K562 (cell line): Measurements from ENCODE around the gene LMBR1. TPM values are rescaled to one million over a fixed set of nuclear protein-coding genes. Genes with fewer than 3 reads are reported as not detected.
A peak's percentile ranks its signal among the peaks of the same experiment; 100 is the strongest.

Experiments used
- ATAC-seq: fragments of 200-7000 bp; cut with Tn5 transposase; 3 replicates; pipeline ENCODE4 v1.9.1; 2020; ENCODE audit warnings: moderate library complexity
- BruUV-seq: library from RNA; stranded (reverse); fragments of 400-500 nt; replicated peaks from 2 replicates; lab custom pipeline; 2021; lab: Mats Ljungman, UMichigan
- CTCF ChIA-PET: fragments of 300-600 bp; formaldehyde crosslinking; extraction: SDS; loops from one replicate; lab custom pipeline; 2021; ENCODE audit warnings: low intra/inter-chr PET ratio; lab: Yijun Ruan, JAX
- POLR2A ChIA-PET: fragments of 300-600, 350-650 bp; sonication (Branson Sonifier 250); formaldehyde crosslinking; extraction: SDS; loops from one replicate; lab custom pipeline; 2021; ENCODE audit warnings: antibody characterized with exemption, inconsistent platforms; lab: Yijun Ruan, JAX
- DNase-seq, 4 experiments: peaks; one replicate each; pipeline versions ENCODE4 v3.0.0 to v3.0.0-alpha.2; 2011 to 2018; ENCODE audit warnings: low spot score in 3 of 4, mixed read lengths in 3 of 4; ENCODE audit errors: extremely low read depth in 1 of 4
- FAIRE-seq: peaks from 2 replicates; lab custom pipeline; 2011; peaks lifted over from hg19 to GRCh38; lab: Jason Lieb, UNC
- H2AFZ ChIP-seq: 2 replicates; pipeline ENCODE4 v1.6.0; 2011; ENCODE audit warnings: low read depth, low read length, control low read depth, inconsistent platforms
- H3K27ac ChIP-seq: fragments of 200-600 bp; 3 replicates; pipeline ENCODE4 v1.8.0; 2011; ENCODE audit warnings: low read depth, mild to moderate bottlenecking, control low read depth, inconsistent platforms, low read length, moderate library complexity, mixed read lengths; ENCODE audit errors: extremely low read depth
- H3K27me3 ChIP-seq, 2 experiments: fragments of 300-600 bp in 1 of 2; 2 replicates in 1 of 2; 3 replicates in 1 of 2; pipeline versions ENCODE4 v1.6.0 to v1.8.0; 2011; ENCODE audit warnings: inconsistent platforms in 2 of 2, low read length in 2 of 2, mild to moderate bottlenecking in 1 of 2, mixed read lengths in 1 of 2, moderate library complexity in 1 of 2; ENCODE audit not compliant: control insufficient read depth in 2 of 2, insufficient read depth in 2 of 2
- H3K36me3 ChIP-seq: fragments of 300-600 bp; 3 replicates; pipeline ENCODE4 v1.8.0; 2011; ENCODE audit warnings: mild to moderate bottlenecking, low read length, inconsistent platforms; ENCODE audit not compliant: control insufficient read depth, insufficient read depth
- H3K4me1 ChIP-seq, 2 experiments: fragments of 200-600 bp in 1 of 2; replicated peaks in 1 of 2; 2 replicates in 1 of 2; 3 replicates in 1 of 2; pipeline versions ENCODE4 v1.5.1 to v1.8.0; 2011; ENCODE audit warnings: inconsistent platforms in 2 of 2, low read length in 2 of 2, mild to moderate bottlenecking in 1 of 2, mixed read lengths in 1 of 2, moderate library complexity in 1 of 2; ENCODE audit not compliant: control insufficient read depth in 2 of 2, insufficient read depth in 2 of 2
- H3K4me2 ChIP-seq: 2 replicates; pipeline ENCODE4 v1.6.1; 2011; ENCODE audit warnings: low read length, control low read depth, inconsistent platforms, mixed read lengths; ENCODE audit not compliant: insufficient read depth
- H3K4me3 ChIP-seq: fragments of 200-600 bp; sonication (generic), shearing (Covaris generic); 2 replicates; pipeline ENCODE4 v1.5.1; 2016; ENCODE audit warnings: control low read depth, inconsistent platforms
- H3K79me2 ChIP-seq: fragments of 200-600 bp; 3 replicates; pipeline ENCODE4 v1.8.0; 2011; ENCODE audit warnings: low read length, inconsistent platforms; ENCODE audit not compliant: control insufficient read depth, insufficient read depth
- H3K9ac ChIP-seq, 2 experiments: 2 replicates each; pipeline versions ENCODE4 v1.6.0 to v1.6.1; 2011; ENCODE audit warnings: low read depth in 2 of 2, low read length in 2 of 2, control low read depth in 1 of 2, inconsistent platforms in 1 of 2, mild to moderate bottlenecking in 1 of 2, mixed read lengths in 1 of 2; ENCODE audit not compliant: insufficient read depth in 1 of 2
- H3K9me1 ChIP-seq: one replicate; pipeline ENCODE4 v1.6.0; 2011; ENCODE audit warnings: inconsistent platforms, mild to moderate bottlenecking, low read length, moderate library complexity; ENCODE audit not compliant: control insufficient read depth, insufficient read depth
- H3K9me3 ChIP-seq: replicated peaks from 2 replicates; pipeline ENCODE4 v1.5.1; 2011; ENCODE audit warnings: low read depth, low read length, inconsistent platforms; ENCODE audit not compliant: control insufficient read depth, insufficient read depth
- H4K20me1 ChIP-seq: replicated peaks from 2 replicates; pipeline ENCODE4 v1.6.1; 2011; ENCODE audit warnings: low read length, inconsistent platforms, mixed read lengths; ENCODE audit not compliant: control insufficient read depth, insufficient read depth
- ADNP ChIP-seq: fragments of 200-800 bp; sonication (Bioruptor generic); IDR thresholded peaks from 2 replicates; pipeline ENCODE4 v1.6.1; 2016; ENCODE audit warnings: missing genetic modification characterization, missing compliant biosample characterization
- FOXA3 ChIP-seq, 2 experiments: fragments of 450-650 bp in 1 of 2; sonication (generic) in 1 of 2; formaldehyde crosslinking; IDR thresholded peaks in 1 of 2; conservative IDR thresholded peaks in 1 of 2; 2 replicates each; pipeline versions ENCODE4 v1.4.0 to v1.8.0; 2020 to 2022; ENCODE audit warnings: mild to moderate bottlenecking in 2 of 2, missing genetic modification reagents in 1 of 2
- KLF10 ChIP-seq: fragments of 250-450 bp; sonication (Bioruptor Pico); IDR thresholded peaks from 2 replicates; pipeline ENCODE4 v1.6.1; 2021; ENCODE audit warnings: matching md5 sums
- MBD2 ChIP-seq: sonication (generic); IDR thresholded peaks from 2 replicates; pipeline ENCODE4 v1.6.1; 2016; ENCODE audit warnings: low read depth, borderline replicate concordance
- NEUROD1 ChIP-seq: fragments of 150-350 bp; IDR thresholded peaks from 2 replicates; pipeline ENCODE4 v1.6.1; 2014; ENCODE audit warnings: borderline replicate concordance, low read length, low read depth; ENCODE audit not compliant: partially characterized antibody
- POLR2AphosphoS2 ChIP-seq: IDR thresholded peaks from 2 replicates; pipeline ENCODE4 v1.6.1; 2012; ENCODE audit warnings: low read length, improper control_type of control experiment
- POLR2H ChIP-seq: IDR thresholded peaks from 2 replicates; pipeline ENCODE4 v1.6.1; 2016; ENCODE audit warnings: missing genetic modification characterization, low read depth, mild to moderate bottlenecking, control low read depth, missing compliant biosample characterization, moderate library complexity
- PRMT5 ChIP-seq: sonication (generic); formaldehyde crosslinking; IDR thresholded peaks from 2 replicates; pipeline ENCODE4 v1.5.0; 2020; ENCODE audit warnings: missing genetic modification reagents
- TRIM28 ChIP-seq: fragments of 450-650 bp; IDR thresholded peaks from 2 replicates; pipeline ENCODE4 v1.6.1; 2017
- ZNF780A ChIP-seq: fragments of 250-450 bp; sonication (Bioruptor Pico); IDR thresholded peaks from 2 replicates; pipeline ENCODE4 v1.5.0; 2021; ENCODE audit warnings: mild to moderate bottlenecking
- ZSCAN29 ChIP-seq: fragments of 450-650 bp; IDR thresholded peaks from 2 replicates; pipeline ENCODE4 v1.6.1; 2017
- WGBS: fragments of 100-300 bp; shearing (Covaris generic); methylation state at CpG from one replicate; pipeline ENCODE4 v1.1.6; 2016; ENCODE audit warnings: low coverage, mixed read lengths; ENCODE audit not compliant: insufficient coverage; ENCODE audit errors: missing lambda C conversion rate; 5-methylcytosine and 5-hydroxymethylcytosine counted together
- in situ Hi-C: fragments of 300-500 bp; cut with MboI; formaldehyde crosslinking; loops from 4 replicates; pipeline ENCODE4 v1.15.0; 2018; ENCODE audit warnings: inconsistent platforms, mixed read lengths
- intact Hi-C: fragments of 100-400 bp; cut with micrococcal nuclease; formaldehyde crosslinking; loops from 2 replicates; pipeline ENCODE4 v1.14.2; 2022
- polyA plus RNA-seq, 8 experiments: library from polyadenylated mRNA; depleted of rRNA in 4 of 8; stranded (reverse) in 5 of 8; unstranded in 3 of 8; fragments of >200 nt; fragmentation: Nextera tagmentation in 2 of 8; fragmentation: Illumina TruSeq in 1 of 8; extraction: Ambion mirVana in 2 of 8; extraction: Trizol in 1 of 8; gene quantifications; 2 replicates each; pipeline versions ENCODE4 v1.2.1 to v1.2.3, GENCODE V29; 2011 to 2014; ENCODE audit warnings: inconsistent platforms in 1 of 8, missing spikeins in 1 of 8
- total RNA-seq, 7 experiments: library from RNA; depleted of rRNA in 6 of 7; stranded (reverse); fragments of >200 nt in 6 of 7; fragmentation: Illumina TruSeq in 2 of 7; extraction: Trizol in 2 of 7; gene quantifications; 2 replicates each; pipeline versions ENCODE4 v1.2.1 to v1.2.3, GENCODE V29; 2011 to 2021; ENCODE audit warnings: low replicate concordance in 1 of 7
- TF ChIP-seq, protein P1 (sequence below): sonication (generic); formaldehyde crosslinking; IDR thresholded peaks from 2 replicates; pipeline ENCODE4 v1.8.1; 2023; ENCODE audit warnings: mild to moderate bottlenecking, missing genetic modification reagents
- TF ChIP-seq, protein P2 (sequence below), 2 experiments: fragments of 150-350 bp in 1 of 2; IDR thresholded peaks; 2 replicates each; pipeline ENCODE4 v1.6.1; 2012 to 2016; ENCODE audit warnings: low read depth in 2 of 2, low read length in 2 of 2, mild to moderate bottlenecking in 1 of 2, moderate library complexity in 1 of 2
- TF ChIP-seq, protein P3 (sequence below): sonication (generic); formaldehyde crosslinking; IDR thresholded peaks from 2 replicates; pipeline ENCODE4 v1.8.1; 2022; ENCODE audit warnings: missing genetic modification reagents

LMBR1 gene
- total and polyA plus RNA-seq, 9 of the 15 experiments (the other 6 are each of a cell fraction or from before 2014, with no cell fraction given): 7.7 to 90.0 (median 59.9) TPM

DNA sequence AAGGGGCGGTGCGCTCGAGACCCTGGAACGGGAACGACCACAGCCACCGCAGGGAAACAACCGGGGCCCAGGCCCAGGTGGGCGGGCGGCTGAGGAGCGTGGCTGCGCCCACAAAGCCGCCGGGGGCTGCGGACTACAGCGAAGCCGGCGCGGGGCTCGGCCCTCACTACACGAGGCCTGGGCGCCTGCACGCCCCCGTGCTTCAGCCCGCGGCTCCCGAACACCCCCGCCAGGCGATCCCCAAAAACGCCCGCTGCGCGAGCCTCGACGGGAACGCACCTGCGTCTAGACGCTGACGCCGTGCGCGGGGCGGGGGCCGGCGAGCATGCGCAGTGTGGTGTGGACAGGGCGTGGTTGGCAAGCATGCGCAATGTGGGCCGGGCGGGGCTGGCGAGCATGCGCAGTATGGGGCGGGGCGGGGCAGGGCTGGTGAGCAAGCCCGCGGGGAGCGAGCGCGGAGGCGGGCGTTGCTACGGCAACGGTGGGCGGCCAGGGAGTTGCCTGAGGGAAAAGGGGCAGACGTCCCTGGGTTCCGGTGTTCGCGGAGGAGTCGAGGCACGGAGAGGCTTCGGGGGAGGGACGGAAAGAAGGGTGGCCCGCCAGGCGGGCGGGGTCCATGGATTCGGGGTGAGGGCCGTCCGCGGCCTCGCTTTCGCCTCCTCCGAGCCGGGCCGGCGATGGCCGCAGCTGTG lies 252.6 kb downstream of the LMBR1 start, which contains the start of gene RNF32:
TSS of gene RNF32 (plus strand) at position 518 of the 692 bp plus-strand sequence. CDS start 3,104 bp downstream, outside the sequence.
- Histone ChIP-seq H3K9me3 (no peaks in the 10 kb centered on the region), H3K4me1 (peaks cover 5 to 20% of the 10 kb centered on the region in 2 experiments; a peak in 4 of 5 replicates), H4K20me1 (no peaks in the 10 kb centered on the region), H3K36me3 (peaks cover 3% of the 10 kb centered on the region; the same call in 1 of the 3 replicates), H3K79me2 (peaks cover 52% of the 10 kb centered on the region), H3K27me3 (no peaks in the 10 kb centered on the region), H3K9ac (peak within 1 kb of the TSS; percentile 91 to 94), H3K9me1 (no peaks in the 10 kb centered on the region), H3K4me2 (peak within 1 kb of the TSS; percentile 91), H2AFZ (peak within 1 kb of the TSS; percentile 86), H3K4me3 (peak within 1 kb of the TSS; percentile 71), H3K27ac (peak within 1 kb of the TSS; percentile 92)
- BruUV-seq: no TSS peak
- DNase-seq (peak; percentile 100), ATAC-seq (peak; percentile 80), FAIRE-seq (peak; percentile 72)
- in situ Hi-C loops (no loop called here), intact Hi-C loops (loop anchor here (5.0 to 10.0 kb wide), 3 partner anchors 96 to 836 kb away; partner anchors contain the start of gene LMBR1)
- ChIA-PET POLR2A (interaction anchor here (0.6 to 2.3 kb wide), 10 partner anchors 10 to 670 kb away, joined by 3 to 13 read pairs (median 5); no protein-coding TSS in a partner anchor), CTCF (no interaction called here)
- WGBS: 1% methylated on average over 74 of the region's 85 CpGs
- TF ChIP-seq, protein P1, sequence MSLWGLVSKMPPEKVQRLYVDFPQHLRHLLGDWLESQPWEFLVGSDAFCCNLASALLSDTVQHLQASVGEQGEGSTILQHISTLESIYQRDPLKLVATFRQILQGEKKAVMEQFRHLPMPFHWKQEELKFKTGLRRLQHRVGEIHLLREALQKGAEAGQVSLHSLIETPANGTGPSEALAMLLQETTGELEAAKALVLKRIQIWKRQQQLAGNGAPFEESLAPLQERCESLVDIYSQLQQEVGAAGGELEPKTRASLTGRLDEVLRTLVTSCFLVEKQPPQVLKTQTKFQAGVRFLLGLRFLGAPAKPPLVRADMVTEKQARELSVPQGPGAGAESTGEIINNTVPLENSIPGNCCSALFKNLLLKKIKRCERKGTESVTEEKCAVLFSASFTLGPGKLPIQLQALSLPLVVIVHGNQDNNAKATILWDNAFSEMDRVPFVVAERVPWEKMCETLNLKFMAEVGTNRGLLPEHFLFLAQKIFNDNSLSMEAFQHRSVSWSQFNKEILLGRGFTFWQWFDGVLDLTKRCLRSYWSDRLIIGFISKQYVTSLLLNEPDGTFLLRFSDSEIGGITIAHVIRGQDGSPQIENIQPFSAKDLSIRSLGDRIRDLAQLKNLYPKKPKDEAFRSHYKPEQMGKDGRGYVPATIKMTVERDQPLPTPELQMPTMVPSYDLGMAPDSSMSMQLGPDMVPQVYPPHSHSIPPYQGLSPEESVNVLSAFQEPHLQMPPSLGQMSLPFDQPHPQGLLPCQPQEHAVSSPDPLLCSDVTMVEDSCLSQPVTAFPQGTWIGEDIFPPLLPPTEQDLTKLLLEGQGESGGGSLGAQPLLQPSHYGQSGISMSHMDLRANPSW (CRISPR knock-in tag): no peak
- peak; percentile 84 for TF ChIP-seq NEUROD1
- no peak for TF ChIP-seq ADNP (tag)
- TF ChIP-seq PRMT5 (CRISPR knock-in tag): 0 out of 2 replicates have a peak, but pooled peaks have one; percentile 2
- no peak for TF ChIP-seq KLF10 (CRISPR knock-in tag)
- peak; percentile 77; the same call in 1 of the 2 replicates for TF ChIP-seq POLR2AphosphoS2
- peak; percentile 58; the same call in 1 of the 2 replicates for TF ChIP-seq TRIM28
- TF ChIP-seq, protein P2, sequence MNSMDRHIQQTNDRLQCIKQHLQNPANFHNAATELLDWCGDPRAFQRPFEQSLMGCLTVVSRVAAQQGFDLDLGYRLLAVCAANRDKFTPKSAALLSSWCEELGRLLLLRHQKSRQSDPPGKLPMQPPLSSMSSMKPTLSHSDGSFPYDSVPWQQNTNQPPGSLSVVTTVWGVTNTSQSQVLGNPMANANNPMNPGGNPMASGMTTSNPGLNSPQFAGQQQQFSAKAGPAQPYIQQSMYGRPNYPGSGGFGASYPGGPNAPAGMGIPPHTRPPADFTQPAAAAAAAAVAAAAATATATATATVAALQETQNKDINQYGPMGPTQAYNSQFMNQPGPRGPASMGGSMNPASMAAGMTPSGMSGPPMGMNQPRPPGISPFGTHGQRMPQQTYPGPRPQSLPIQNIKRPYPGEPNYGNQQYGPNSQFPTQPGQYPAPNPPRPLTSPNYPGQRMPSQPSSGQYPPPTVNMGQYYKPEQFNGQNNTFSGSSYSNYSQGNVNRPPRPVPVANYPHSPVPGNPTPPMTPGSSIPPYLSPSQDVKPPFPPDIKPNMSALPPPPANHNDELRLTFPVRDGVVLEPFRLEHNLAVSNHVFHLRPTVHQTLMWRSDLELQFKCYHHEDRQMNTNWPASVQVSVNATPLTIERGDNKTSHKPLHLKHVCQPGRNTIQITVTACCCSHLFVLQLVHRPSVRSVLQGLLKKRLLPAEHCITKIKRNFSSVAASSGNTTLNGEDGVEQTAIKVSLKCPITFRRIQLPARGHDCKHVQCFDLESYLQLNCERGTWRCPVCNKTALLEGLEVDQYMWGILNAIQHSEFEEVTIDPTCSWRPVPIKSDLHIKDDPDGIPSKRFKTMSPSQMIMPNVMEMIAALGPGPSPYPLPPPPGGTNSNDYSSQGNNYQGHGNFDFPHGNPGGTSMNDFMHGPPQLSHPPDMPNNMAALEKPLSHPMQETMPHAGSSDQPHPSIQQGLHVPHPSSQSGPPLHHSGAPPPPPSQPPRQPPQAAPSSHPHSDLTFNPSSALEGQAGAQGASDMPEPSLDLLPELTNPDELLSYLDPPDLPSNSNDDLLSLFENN (IDR thresholded peaks at IDR 0.05; ENCODE audit: low read depth in 2 of 2, low read length in 2 of 2): peak in 1 of 2 experiments; percentile 14; a peak in 1 of 4 replicates
- peak; percentile 42; the same call in 1 of the 2 replicates for TF ChIP-seq MBD2
- TF ChIP-seq, protein P3, sequence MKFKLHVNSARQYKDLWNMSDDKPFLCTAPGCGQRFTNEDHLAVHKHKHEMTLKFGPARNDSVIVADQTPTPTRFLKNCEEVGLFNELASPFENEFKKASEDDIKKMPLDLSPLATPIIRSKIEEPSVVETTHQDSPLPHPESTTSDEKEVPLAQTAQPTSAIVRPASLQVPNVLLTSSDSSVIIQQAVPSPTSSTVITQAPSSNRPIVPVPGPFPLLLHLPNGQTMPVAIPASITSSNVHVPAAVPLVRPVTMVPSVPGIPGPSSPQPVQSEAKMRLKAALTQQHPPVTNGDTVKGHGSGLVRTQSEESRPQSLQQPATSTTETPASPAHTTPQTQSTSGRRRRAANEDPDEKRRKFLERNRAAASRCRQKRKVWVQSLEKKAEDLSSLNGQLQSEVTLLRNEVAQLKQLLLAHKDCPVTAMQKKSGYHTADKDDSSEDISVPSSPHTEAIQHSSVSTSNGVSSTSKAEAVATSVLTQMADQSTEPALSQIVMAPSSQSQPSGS: peak; percentile 75; the same call in 1 of the 2 replicates
- TF ChIP-seq FOXA3 (CRISPR knock-in tag; conservative IDR thresholded peaks at IDR 0.05 in 1 of 2, IDR thresholded peaks at IDR 0.05 in 1 of 2): peak in 1 of 2 experiments; percentile 93; a peak in 2 of 4 replicates
- TF ChIP-seq ZSCAN29: no peak
- TF ChIP-seq ZNF780A (CRISPR knock-in tag): no peak
- TF ChIP-seq POLR2H: no peak; the same call in 1 of the 2 replicates
